Hematopoietic multipotent progenitor cell (in vitro differentiated cells): ENCODE results near the gene ARHGAP25. TPM values are rescaled to one million over a fixed set of nuclear protein-coding genes. Genes with fewer than 3 reads are reported as not detected.

Experiments used
- DNase-seq, 3 donors: peaks; one replicate each; pipeline ENCODE4 v3.0.0-alpha.2; 2011 to 2015; ENCODE audit warnings: low read depth in 2 of 3, low spot score in 2 of 3
- total RNA-seq: library from RNA; depleted of rRNA; stranded (reverse); fragments of >200 nt; gene quantifications from one replicate; pipeline ENCODE4 v1.2.3, GENCODE V29; 2012

ARHGAP25 gene
- total RNA-seq, 1 donor, result 43.6 TPM

GRCh38 chr2:68854476-68854875 lies 119.9 kb downstream of the ARHGAP25 start:
- no peak for DNase-seq

- DNase-seq, result no peak
Observed at GRCh38 chr2:68855550-68855949, 120.9 kb downstream of the ARHGAP25 start.

GRCh38 chr2:68857202-68857845 lies 122.7 kb downstream of the ARHGAP25 start:
- DNase-seq, result no peak

- DNase-seq, result no peak
Observed at GRCh38 chr2:68857855-68858456, 123.3 kb downstream of the ARHGAP25 start.

GRCh38 chr2:68860111-68860510 lies 125.5 kb downstream of the ARHGAP25 start:
- DNase-seq, result no peak

- peak in 1 of 3 donors; percentile 56 for DNase-seq
Observed at GRCh38 chr2:68861330-68861729, 126.7 kb downstream of the ARHGAP25 start.

GRCh38 chr2:68862889-68863288 lies 128.3 kb downstream of the ARHGAP25 start:
- no peak for DNase-seq

- no peak for DNase-seq
Observed at GRCh38 chr2:68863996-68864395, 129.4 kb downstream of the ARHGAP25 start.

- no peak for DNase-seq
Observed at GRCh38 chr2:68865108-68865507, 130.5 kb downstream of the ARHGAP25 start.

- DNase-seq, result no peak
Observed at GRCh38 chr2:68870215-68870614, 135.6 kb downstream of the ARHGAP25 start.

- no peak for DNase-seq
Observed at GRCh38 chr2:68871159-68871764, 136.7 kb downstream of the ARHGAP25 start, which contains the start of gene BMP10. TSS of gene BMP10 (minus strand) at chr2:68871397. CDS start at chr2:68871358, 39 bp downstream.

Other genes starting within 250 kb of the ARHGAP25 start
- gene PROKR1, start 91.2 kb upstream of the ARHGAP25 start, total RNA-seq, result under 0.01 TPM
- gene BMP10, start 136.6 kb downstream of the ARHGAP25 start, total RNA-seq, result under 0.01 TPM
- gene GKN2, start 218.1 kb downstream of the ARHGAP25 start, total RNA-seq, result not detected
- gene GKN1, start 239.8 kb downstream of the ARHGAP25 start, total RNA-seq, result not detected